Activated CD8-positive, alpha-beta T cell treated with anti-CD3 and anti-CD28 coated beads for 36 hours (primary cell): ENCODE results near the gene ZBTB46. TPM values are rescaled to one million over a fixed set of nuclear protein-coding genes. Genes with fewer than 3 reads are reported as not detected.

Source experiments
- ATAC-seq: fragments of 200-7000 bp; cut with Tn5 transposase; one replicate; pipeline ENCODE4 v1.10.0; 2021; ENCODE audit warnings: mild to moderate bottlenecking, moderate library complexity
- CTCF ChIA-PET: fragments of 350-600 bp; sonication (Branson Sonifier 250); formaldehyde crosslinking; loops from one replicate; lab custom pipeline; 2021; ENCODE audit warnings: antibody characterized with exemption; lab: Charles Lee
- POLR2A ChIA-PET: fragments of 350-600 bp; sonication (Branson Sonifier 250); formaldehyde crosslinking; loops from one replicate; lab custom pipeline; 2021; ENCODE audit warnings: antibody characterized with exemption; lab: Charles Lee
- DNase-seq: peaks from one replicate; pipeline ENCODE4 v3.0.0-alpha.2; 2020
- H3K27ac Mint-ChIP-seq: one replicate; pipeline ENCODE4 v1.8.0; 2021; ENCODE audit warnings: mild to moderate bottlenecking, mixed read lengths
- H3K27me3 Mint-ChIP-seq: one replicate; pipeline ENCODE4 v1.8.0; 2021; ENCODE audit warnings: mixed read lengths
- H3K36me3 Mint-ChIP-seq: one replicate; pipeline ENCODE4 v1.8.0; 2021; ENCODE audit warnings: low read depth, mixed read lengths
- H3K4me1 Mint-ChIP-seq: one replicate; pipeline ENCODE4 v1.8.0; 2021; ENCODE audit warnings: low read depth, mixed read lengths
- H3K4me3 Mint-ChIP-seq: one replicate; pipeline ENCODE4 v1.8.0; 2021; ENCODE audit warnings: mild to moderate bottlenecking, moderate library complexity, mixed read lengths
- H3K9me3 Mint-ChIP-seq: one replicate; pipeline ENCODE4 v1.8.0; 2021; ENCODE audit warnings: mixed read lengths
- intact Hi-C: fragments of 100-400 bp; cut with micrococcal nuclease; formaldehyde crosslinking; loops from one replicate; pipeline ENCODE4 v1.10.0; 2022
- total RNA-seq, 2 experiments: library from RNA; stranded (reverse); gene quantifications; one replicate each; pipeline ENCODE4 v1.2.3, GENCODE V29; 2021
- TF ChIP-seq, protein P1 (sequence below): fragments of 200-600 bp; IDR thresholded peaks from one replicate; pipeline ENCODE4 v1.8.0; 2022; ENCODE audit warnings: antibody characterized with exemption, mild to moderate bottlenecking

Gene ZBTB46
- total RNA-seq, 2 experiments from 2014 or later = 0.31 to 0.38 TPM

DNA sequence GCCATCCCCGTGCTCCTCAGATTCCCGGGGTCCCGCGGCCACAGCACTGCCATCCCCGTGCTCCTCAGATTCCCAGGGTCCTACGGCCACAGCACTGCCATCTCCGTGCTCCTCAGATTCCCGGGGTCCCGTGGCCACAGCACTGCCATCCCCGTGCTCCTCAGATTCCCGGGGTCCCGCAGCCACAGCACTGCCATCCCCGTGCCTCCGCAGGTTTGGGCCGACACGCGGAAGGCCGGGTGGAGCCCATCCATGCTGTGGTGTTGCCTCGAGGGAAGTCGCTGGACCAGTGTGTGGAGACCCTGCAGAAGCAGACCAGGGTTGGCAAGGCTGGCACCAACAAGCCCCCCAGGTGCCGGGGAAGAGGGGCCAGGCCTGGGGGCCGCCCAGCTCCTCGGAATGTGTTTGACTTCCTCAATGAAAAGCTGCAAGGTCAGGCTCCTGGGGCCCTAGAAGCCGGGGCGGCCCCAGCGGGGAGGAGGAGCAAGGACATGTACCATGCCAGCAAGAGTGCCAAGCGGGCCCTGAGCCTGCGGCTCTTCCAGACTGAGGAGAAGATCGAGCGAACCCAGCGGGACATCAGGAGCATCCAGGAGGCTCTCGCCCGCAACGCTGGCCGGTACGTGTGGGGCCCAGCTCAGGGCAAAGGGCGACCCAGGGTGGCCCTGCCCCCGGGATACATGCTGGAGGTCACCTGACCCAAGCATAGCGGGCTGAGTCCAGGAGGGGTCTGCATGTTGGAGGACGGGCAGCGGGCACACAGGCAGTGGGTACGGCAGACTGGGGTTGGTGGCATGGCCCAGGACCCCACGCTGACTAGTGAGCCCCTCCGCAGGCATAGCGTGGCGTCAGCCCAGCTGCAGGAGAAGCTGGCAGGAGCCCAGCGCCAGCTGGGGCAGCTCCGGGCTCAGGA lies 95.9 kb downstream of the ZBTB46 start:
- Mint-ChIP-seq H3K27me3 (no peaks in the 10 kb centered on the region), H3K4me1 (peaks cover 24% of the 10 kb centered on the region), H3K4me3 (no peak overlapping the region), H3K36me3 (peaks cover 11% of the 10 kb centered on the region), H3K9me3 (no peaks in the 10 kb centered on the region), H3K27ac (no peak overlapping the region)
- ChIA-PET CTCF (interaction anchor here (1.2 to 2.2 kb wide), 4 partner anchors 20 to 197 kb away, joined by 3 to 17 read pairs (median 5); partner anchors contain the start of genes ARFRP1, PTK6 and ZGPAT), POLR2A (interaction anchor here (0.7 to 2.0 kb wide), 5 partner anchors 27 to 198 kb away, joined by 3 to 12 read pairs (median 3); partner anchors contain the start of genes ARFRP1, PTK6 and ZGPAT)
- ATAC-seq (no peak), DNase-seq (no peak)
- TF ChIP-seq, protein P1, sequence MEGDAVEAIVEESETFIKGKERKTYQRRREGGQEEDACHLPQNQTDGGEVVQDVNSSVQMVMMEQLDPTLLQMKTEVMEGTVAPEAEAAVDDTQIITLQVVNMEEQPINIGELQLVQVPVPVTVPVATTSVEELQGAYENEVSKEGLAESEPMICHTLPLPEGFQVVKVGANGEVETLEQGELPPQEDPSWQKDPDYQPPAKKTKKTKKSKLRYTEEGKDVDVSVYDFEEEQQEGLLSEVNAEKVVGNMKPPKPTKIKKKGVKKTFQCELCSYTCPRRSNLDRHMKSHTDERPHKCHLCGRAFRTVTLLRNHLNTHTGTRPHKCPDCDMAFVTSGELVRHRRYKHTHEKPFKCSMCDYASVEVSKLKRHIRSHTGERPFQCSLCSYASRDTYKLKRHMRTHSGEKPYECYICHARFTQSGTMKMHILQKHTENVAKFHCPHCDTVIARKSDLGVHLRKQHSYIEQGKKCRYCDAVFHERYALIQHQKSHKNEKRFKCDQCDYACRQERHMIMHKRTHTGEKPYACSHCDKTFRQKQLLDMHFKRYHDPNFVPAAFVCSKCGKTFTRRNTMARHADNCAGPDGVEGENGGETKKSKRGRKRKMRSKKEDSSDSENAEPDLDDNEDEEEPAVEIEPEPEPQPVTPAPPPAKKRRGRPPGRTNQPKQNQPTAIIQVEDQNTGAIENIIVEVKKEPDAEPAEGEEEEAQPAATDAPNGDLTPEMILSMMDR = no peak
- intact Hi-C loops = no loop called here

DNA sequence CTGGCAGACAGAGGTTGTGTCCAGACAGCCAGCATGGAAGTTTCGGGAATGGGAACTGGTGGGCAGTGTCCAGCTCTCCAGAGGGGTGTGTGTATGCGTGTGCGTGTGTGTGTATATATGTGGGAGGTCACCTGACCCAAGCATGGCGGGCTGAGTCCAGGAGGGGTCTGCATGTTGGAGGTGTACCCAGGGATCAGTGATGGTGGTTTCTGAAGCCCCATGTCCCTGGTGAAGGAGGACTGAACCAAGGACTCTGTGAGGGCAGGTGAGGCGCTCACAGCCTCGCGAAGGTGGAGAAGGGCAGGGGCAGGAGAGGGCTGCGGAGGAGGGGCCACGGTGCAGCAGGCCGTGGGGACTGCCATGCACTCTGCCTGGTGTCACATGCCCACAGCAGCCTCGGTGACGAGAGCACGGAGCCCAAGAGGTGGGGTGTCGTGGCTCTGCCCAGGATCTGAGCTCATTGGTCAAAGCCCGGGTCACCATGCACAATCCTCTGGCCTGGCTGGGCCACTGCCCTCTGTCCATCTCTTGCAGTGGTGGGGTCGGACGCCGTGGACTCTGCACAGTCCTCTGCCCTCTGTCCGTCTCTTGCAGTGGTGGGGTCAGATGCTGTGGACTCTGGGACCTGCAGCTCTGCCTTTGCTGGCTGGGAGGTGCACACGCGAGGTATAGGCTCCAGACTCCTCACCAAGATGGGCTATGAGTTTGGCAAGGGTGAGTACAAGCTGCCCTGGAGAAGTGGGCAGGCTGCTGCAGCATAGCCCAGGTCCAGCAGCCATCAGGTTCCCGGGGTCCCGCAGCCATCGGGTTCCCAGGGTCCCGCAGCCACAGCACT lies 96.7 kb downstream of the ZBTB46 start:
- Mint-ChIP-seq H3K36me3 (peaks cover 11% of the 10 kb centered on the region), H3K4me1 (peaks cover 24% of the 10 kb centered on the region), H3K27me3 (no peaks in the 10 kb centered on the region), H3K27ac (no peak overlapping the region), H3K9me3 (no peaks in the 10 kb centered on the region), H3K4me3 (no peak overlapping the region)
- TF ChIP-seq, protein P1 = no peak
- intact Hi-C loops = no loop called here
- CTCF ChIA-PET = no interaction called here
- POLR2A ChIA-PET = interaction anchor here (0.8 to 1.1 kb wide), 2 partner anchors 26 to 35 kb away, joined by 3 to 4 read pairs; partner anchors contain the start of genes ARFRP1 and ZGPAT
- no peak for DNase-seq
- ATAC-seq = no peak

DNA sequence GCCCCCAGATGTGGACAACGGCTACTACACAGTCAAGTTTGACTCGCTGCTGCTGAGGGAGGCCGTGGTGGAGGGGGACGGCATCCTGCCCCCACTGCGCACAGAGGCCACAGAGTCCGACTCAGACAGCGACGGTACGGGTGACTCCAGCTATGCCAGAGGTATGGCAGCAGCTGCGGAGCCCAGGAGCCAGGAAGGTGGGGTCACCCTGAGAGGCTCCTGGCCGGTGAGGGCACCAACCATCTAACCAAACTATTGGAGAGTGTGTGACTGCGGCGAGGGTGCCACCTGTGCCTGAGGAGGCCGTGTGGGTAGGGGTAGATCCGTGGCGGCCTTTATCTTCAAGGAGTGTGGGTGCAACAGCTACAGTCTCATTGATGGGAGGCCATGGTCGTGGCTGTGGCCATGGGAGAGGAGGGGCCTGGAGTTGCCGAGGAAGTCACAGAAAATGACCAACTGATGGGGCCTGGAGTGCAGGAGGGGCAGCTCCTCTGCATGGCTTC lies 97.4 kb downstream of the ZBTB46 start:
- TF ChIP-seq, protein P1 = no peak
- Mint-ChIP-seq H3K36me3 (peaks cover 13% of the 10 kb centered on the region), H3K4me3 (no peak overlapping the region), H3K9me3 (no peaks in the 10 kb centered on the region), H3K4me1 (peaks cover 24% of the 10 kb centered on the region), H3K27ac (no peak overlapping the region), H3K27me3 (no peaks in the 10 kb centered on the region)
- ChIA-PET POLR2A (interaction anchor here (1.1 kb wide), 1 partner anchor 34 kb away, joined by 4 read pairs; no protein-coding TSS in a partner anchor), CTCF (no interaction called here)
- ATAC-seq (no peak), DNase-seq (no peak)
- intact Hi-C loops = no loop called here

- Mint-ChIP-seq H3K4me3 (no peak overlapping the region), H3K27ac (no peak overlapping the region), H3K4me1 (peaks cover 24% of the 10 kb centered on the region), H3K9me3 (no peaks in the 10 kb centered on the region), H3K27me3 (no peaks in the 10 kb centered on the region), H3K36me3 (peaks cover 18% of the 10 kb centered on the region)
- TF ChIP-seq, protein P1 = no peak
- ChIA-PET CTCF (no interaction called here), POLR2A (no interaction called here)
- DNase-seq = no peak
- intact Hi-C loops = no loop called here
- no peak for ATAC-seq
Observed at GRCh38 chr20:63733117-63733516, 97.9 kb downstream of the ZBTB46 start.
